ENCODE data around the gene NFKB1.
"Not testable (repeated sequence)": the region's sequence is repeated elsewhere in the genome, so short reads cannot be mapped to it uniquely, and the experiment has no call there.

The NFKB1 gene

GRCh38 chr4:102500696-102501446, at the start of gene NFKB1:
NFKB1 (plus strand) TSS chr4:102501359; CDS start chr4:102525519, 24,160 bp downstream.
- DNase-seq = peak; percentile 58

- no peak for DNase-seq
Observed at GRCh38 chr4:102452854-102453253, 48.3 kb upstream of the NFKB1 start.

- DNase-seq = no peak
Observed at GRCh38 chr4:102453827-102454226, 47.3 kb upstream of the NFKB1 start.

GRCh38 chr4:102454268-102454667, 46.9 kb upstream of the NFKB1 start:
- DNase-seq = no peak

- no peak for DNase-seq
Observed at GRCh38 chr4:102454981-102455685, 46.0 kb upstream of the NFKB1 start.

- no peak for DNase-seq
Observed at GRCh38 chr4:102455750-102456149, 45.4 kb upstream of the NFKB1 start.

GRCh38 chr4:102466298-102466697, 34.9 kb upstream of the NFKB1 start:
- no peak for DNase-seq

GRCh38 chr4:102469806-102470205, 31.4 kb upstream of the NFKB1 start:
- no peak for DNase-seq

- DNase-seq = no peak
Observed at GRCh38 chr4:102472441-102473013, 28.6 kb upstream of the NFKB1 start.

- no peak for DNase-seq
Observed at GRCh38 chr4:102473476-102473875, 27.7 kb upstream of the NFKB1 start.

GRCh38 chr4:102474736-102475504, 26.2 kb upstream of the NFKB1 start:
- no peak for DNase-seq

- DNase-seq = no peak
Observed at GRCh38 chr4:102477657-102478056, 23.5 kb upstream of the NFKB1 start.

- DNase-seq = no peak
Observed at GRCh38 chr4:102478186-102478585, 23.0 kb upstream of the NFKB1 start.

- not testable (repeated sequence) for DNase-seq
Observed at GRCh38 chr4:102479832-102480231, 21.3 kb upstream of the NFKB1 start.

GRCh38 chr4:102483120-102483519, 18.0 kb upstream of the NFKB1 start:
- DNase-seq = no peak

- not testable (repeated sequence) for DNase-seq
Observed at GRCh38 chr4:102483990-102484692, 17.0 kb upstream of the NFKB1 start.

- no peak for DNase-seq
Observed at GRCh38 chr4:102492531-102493241, 8.5 kb upstream of the NFKB1 start.

GRCh38 chr4:102493257-102493656, 7.9 kb upstream of the NFKB1 start:
- no peak for DNase-seq

GRCh38 chr4:102493794-102494193, 7.4 kb upstream of the NFKB1 start:
- no peak for DNase-seq

- no peak for DNase-seq
Observed at GRCh38 chr4:102494603-102495002, 6.6 kb upstream of the NFKB1 start.

- no peak for DNase-seq
Observed at GRCh38 chr4:102497986-102498385, 3.2 kb upstream of the NFKB1 start.

- DNase-seq = no peak
Observed at GRCh38 chr4:102500352-102500695, 835 bp upstream of the NFKB1 start.
